OCI-LY1 (cell line): ENCODE results near the gene C4orf36.

ENCODE experiments used
- CTCF ChIP-seq: fragments of 200-600 bp; sonication (generic), shearing (Covaris generic); IDR thresholded peaks from 2 replicates; pipeline ENCODE4 v1.5.1; 2017; ENCODE audit warnings: mild to moderate bottlenecking, antibody characterized with exemption, low read length, moderate library complexity, mixed read lengths
- EZH2 ChIP-seq: fragments of 200-600 bp; sonication (generic), shearing (Covaris generic); IDR thresholded peaks from 2 replicates; pipeline ENCODE4 v1.8.0; 2017; ENCODE audit warnings: borderline replicate concordance, mixed run types, mild to moderate bottlenecking, antibody characterized with exemption, low read length, moderate library complexity, mixed read lengths

- TF ChIP-seq CTCF (no peak), EZH2 (no peak)
Measured at GRCh38 chr4:86916392-86916791, 24.2 kb upstream of the C4orf36 start.
